Sigmoid colon (tissue), 7 donors: ENCODE data around the gene ZNF554. TPM values are rescaled to one million over a fixed set of nuclear protein-coding genes. Genes with fewer than 3 reads are reported as not detected.

Experiments
- DNase-seq: peaks from one replicate; pipeline ENCODE4 v3.0.0-alpha.2; 2019
- H3K27ac ChIP-seq, 4 donors: fragments of 200-600 bp; sonication (generic); one replicate each; pipeline ENCODE4 v1.5.1; 2016 to 2019; ENCODE audit warnings: mild to moderate bottlenecking in 1 of 4
- H3K27me3 ChIP-seq, 3 donors: fragments of 200-600 bp; sonication (generic); one replicate each; pipeline ENCODE4 v1.5.1; 2019; ENCODE audit warnings: mild to moderate bottlenecking in 1 of 3
- H3K36me3 ChIP-seq, 4 donors: fragments of 200-600 bp; sonication (generic); one replicate each; pipeline ENCODE4 v1.5.1; 2016 to 2019
- H3K4me1 ChIP-seq, 4 donors: fragments of 200-600 bp; sonication (generic); one replicate each; pipeline ENCODE4 v1.5.1; 2017 to 2019
- H3K4me3 ChIP-seq, 4 donors: fragments of 200-600 bp; sonication (generic); one replicate each; pipeline ENCODE4 v1.5.1; 2017 to 2019; ENCODE audit warnings: mild to moderate bottlenecking in 2 of 4, moderate library complexity in 1 of 4
- H3K9me3 ChIP-seq, 4 donors: fragments of 200-600 bp in 3 of 4; sonication (generic) in 3 of 4; one replicate each; pipeline versions ENCODE4 v1.5.1 to v1.6.1; 2013 to 2019
- EP300 ChIP-seq, 4 donors: sonication (generic); formaldehyde crosslinking; IDR thresholded peaks; one replicate each; pipeline ENCODE4 v1.6.1; 2017; ENCODE audit warnings: antibody characterized with exemption in 4 of 4
- POLR2A ChIP-seq, 2 donors: fragments of 450-650 bp; IDR thresholded peaks; one replicate each; pipeline ENCODE4 v1.6.1; 2016; ENCODE audit warnings: antibody characterized with exemption in 2 of 2, mild to moderate bottlenecking in 2 of 2, moderate library complexity in 2 of 2
- POLR2AphosphoS5 ChIP-seq, 4 donors: sonication (generic); formaldehyde crosslinking; IDR thresholded peaks; one replicate each; pipeline ENCODE4 v1.6.1; 2017; ENCODE audit warnings: antibody characterized with exemption in 4 of 4
- WGBS, 2 donors: extraction: QIAGEN DNeasy Blood & Tissue Kit; methylation state at CpG; one replicate each; pipeline ENCODE4 v1.1.7; 2013; 5-methylcytosine and 5-hydroxymethylcytosine counted together
- intact Hi-C: fragments of 100-400 bp; cut with DNase I; formaldehyde crosslinking; loops from one replicate; pipeline ENCODE4 v1.15.1; 2023
- polyA plus RNA-seq, 3 donors: library from polyadenylated mRNA; stranded (reverse); fragments of 200-250 nt; gene quantifications; one replicate each; pipeline ENCODE4 v1.2.3, GENCODE V29; 2013
- total RNA-seq, 4 donors: library from RNA; depleted of rRNA; stranded (reverse); fragments of >200 nt; gene quantifications; one replicate each; pipeline ENCODE4 v1.1.0, GENCODE V29; 2016
- TF ChIP-seq, protein P1 (sequence below), 4 experiments: fragments of 450-650 bp in 3 of 4; fragments of 200-600 bp in 1 of 4; IDR thresholded peaks; one replicate each; pipeline ENCODE4 v1.5.1; 2016 to 2019; ENCODE audit warnings: antibody characterized with exemption in 4 of 4, mild to moderate bottlenecking in 3 of 4, moderate library complexity in 2 of 4
- donor health status: healthy with polysubstance abuse.
- donor health status: Bipolar disorder and iron deficiency.
- donor health status: healthy.

Gene ZNF554
- total and polyA plus RNA-seq, 7 donors, result 1.2 to 8.1 (median 3.3) TPM

DNA sequence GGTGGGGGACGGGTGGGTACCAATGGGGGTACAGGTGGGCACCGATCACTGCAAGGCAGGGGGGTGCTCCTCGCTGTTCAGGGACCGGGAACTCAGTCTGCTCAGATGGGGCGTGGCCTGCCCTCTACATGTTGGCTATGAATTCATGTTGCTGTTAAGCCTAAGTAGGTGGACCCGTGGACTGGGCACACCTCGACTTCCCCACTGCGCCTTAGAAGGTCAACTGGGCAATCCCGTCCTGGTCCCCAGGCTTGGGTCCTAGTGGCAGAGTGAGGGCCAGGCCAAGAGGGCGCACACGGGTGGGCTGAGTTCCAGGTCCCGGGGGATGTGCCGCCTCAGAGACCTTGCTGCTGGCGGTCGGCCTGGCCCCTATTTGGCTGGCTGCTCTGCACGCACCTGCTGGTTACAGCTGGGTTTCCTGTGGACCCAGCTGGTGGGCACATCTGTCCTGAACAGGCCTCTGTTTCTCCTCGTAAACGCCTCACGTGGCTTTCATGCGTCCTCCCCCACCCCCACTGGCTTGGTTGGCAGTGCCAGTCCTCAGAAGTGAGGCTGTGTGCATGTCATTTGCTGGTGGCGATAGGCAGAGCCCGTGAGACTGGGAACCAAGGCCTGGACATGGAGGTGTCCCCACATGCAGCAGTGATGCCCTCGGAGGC, 13.5 kb upstream of the ZNF554 start:
- H3K36me3 ChIP-seq, result peaks cover 0 to 79% (median 30%) of the 10 kb centered on the region in 4 donors
- 94 to 95% methylated on average over 23 of the region's 23 CpGs for WGBS, 2 donors
- intact Hi-C loops, result no loop called here

DNA sequence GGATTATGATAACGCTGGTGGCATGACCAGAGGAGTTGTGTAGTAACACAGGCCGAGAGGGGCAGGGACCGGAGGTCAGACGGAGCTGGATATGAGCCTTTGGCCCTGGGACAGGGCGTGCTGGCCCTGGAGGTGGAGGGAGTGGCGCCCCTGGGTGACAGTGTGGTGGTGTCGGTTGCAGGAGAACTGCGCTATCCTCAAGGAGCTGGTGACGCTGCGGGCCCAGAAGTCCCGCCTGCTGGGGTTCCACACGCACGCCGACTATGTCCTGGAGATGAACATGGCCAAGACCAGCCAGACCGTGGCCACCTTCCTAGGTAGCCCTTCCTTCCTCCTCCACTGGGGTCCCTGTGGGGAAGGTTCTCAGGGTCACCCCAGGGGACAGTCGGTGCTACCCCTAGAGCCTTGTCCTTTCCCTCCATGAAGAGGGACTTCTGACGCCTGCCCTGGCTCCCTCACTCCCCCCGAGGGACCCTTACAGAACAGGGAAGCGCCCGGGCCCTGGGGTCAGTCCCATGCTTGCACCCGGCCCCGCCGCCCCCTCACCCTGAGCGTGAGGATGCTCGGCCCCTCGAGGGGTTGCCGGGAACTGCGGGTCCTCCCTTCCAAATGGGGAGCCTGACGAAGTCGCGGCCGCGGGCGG, 12.8 kb upstream of the ZNF554 start:
- Histone ChIP-seq H3K27ac (no peak overlapping the region), H3K27me3 (no peaks in the 10 kb centered on the region), H3K4me1 (no peaks in the 10 kb centered on the region), H3K36me3 (peaks cover 0 to 79% (median 30%) of the 10 kb centered on the region in 4 donors), H3K4me3 (no peak overlapping the region), H3K9me3 (no peaks in the 10 kb centered on the region)
- 96% methylated on average over 34 of the region's 34 CpGs for WGBS, 2 donors
- no peak for DNase-seq
- intact Hi-C loops, result no loop called here
- TF ChIP-seq EP300 (IDR thresholded peaks at IDR 0.05) (no peak), POLR2A (IDR thresholded peaks at IDR 0.05) (no peak), POLR2AphosphoS5 (IDR thresholded peaks at IDR 0.05) (no peak)
- TF ChIP-seq, protein P1, sequence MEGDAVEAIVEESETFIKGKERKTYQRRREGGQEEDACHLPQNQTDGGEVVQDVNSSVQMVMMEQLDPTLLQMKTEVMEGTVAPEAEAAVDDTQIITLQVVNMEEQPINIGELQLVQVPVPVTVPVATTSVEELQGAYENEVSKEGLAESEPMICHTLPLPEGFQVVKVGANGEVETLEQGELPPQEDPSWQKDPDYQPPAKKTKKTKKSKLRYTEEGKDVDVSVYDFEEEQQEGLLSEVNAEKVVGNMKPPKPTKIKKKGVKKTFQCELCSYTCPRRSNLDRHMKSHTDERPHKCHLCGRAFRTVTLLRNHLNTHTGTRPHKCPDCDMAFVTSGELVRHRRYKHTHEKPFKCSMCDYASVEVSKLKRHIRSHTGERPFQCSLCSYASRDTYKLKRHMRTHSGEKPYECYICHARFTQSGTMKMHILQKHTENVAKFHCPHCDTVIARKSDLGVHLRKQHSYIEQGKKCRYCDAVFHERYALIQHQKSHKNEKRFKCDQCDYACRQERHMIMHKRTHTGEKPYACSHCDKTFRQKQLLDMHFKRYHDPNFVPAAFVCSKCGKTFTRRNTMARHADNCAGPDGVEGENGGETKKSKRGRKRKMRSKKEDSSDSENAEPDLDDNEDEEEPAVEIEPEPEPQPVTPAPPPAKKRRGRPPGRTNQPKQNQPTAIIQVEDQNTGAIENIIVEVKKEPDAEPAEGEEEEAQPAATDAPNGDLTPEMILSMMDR (IDR thresholded peaks at IDR 0.05), result no peak

More for the DNA sequence above, 13.5 kb upstream of the ZNF554 start:
- H3K27ac ChIP-seq, result no peak overlapping the region
- H3K4me3 ChIP-seq, result no peak overlapping the region
- no peaks in the 10 kb centered on the region for H3K4me1 ChIP-seq
- TF ChIP-seq POLR2A (IDR thresholded peaks at IDR 0.05) (no peak), EP300 (IDR thresholded peaks at IDR 0.05) (no peak), POLR2AphosphoS5 (IDR thresholded peaks at IDR 0.05) (no peak)
- TF ChIP-seq, protein P1 (IDR thresholded peaks at IDR 0.05), result no peak
- no peak for DNase-seq
- H3K9me3 ChIP-seq, result no peaks in the 10 kb centered on the region
- H3K27me3 ChIP-seq, result no peaks in the 10 kb centered on the region

DNA sequence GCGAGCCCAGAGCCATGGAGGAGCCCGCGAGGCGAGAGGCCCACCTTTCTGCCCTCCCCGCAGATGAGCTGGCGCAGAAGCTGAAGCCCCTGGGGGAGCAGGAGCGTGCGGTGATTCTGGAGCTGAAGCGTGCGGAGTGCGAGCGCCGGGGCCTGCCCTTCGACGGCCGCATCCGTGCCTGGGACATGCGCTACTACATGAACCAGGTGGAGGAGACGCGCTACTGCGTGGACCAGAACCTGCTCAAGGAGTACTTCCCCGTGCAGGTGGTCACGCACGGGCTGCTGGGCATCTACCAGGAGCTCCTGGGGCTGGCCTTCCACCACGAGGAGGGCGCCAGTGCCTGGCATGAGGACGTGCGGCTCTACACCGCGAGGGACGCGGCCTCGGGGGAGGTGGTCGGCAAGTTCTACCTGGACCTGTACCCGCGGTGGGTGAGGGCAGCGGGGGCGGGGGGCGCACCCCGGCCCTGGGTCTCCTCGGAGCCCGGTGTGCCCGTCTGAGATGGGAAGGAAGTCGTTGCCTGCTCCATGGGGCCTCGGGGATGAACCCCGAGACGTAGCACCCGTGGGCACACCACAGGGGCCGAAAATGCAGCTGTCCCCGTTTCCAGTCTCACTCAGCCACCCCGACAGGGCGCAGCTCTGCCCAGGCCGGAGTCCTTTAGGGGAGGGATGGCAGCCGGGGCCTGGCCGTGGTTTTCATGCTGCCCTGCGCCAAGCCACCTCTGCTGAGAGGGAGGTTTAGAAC, 12.1 kb upstream of the ZNF554 start:
- peaks cover 0 to 85% (median 30%) of the 10 kb centered on the region in 4 donors for H3K36me3 ChIP-seq
- intact Hi-C loops, result no loop called here
- H3K9me3 ChIP-seq, result no peaks in the 10 kb centered on the region
- H3K27ac ChIP-seq, result no peak overlapping the region
- H3K4me3 ChIP-seq, result no peak overlapping the region
- TF ChIP-seq, protein P1 (IDR thresholded peaks at IDR 0.05), result no peak
- TF ChIP-seq POLR2AphosphoS5 (IDR thresholded peaks at IDR 0.05), result no peak
- WGBS, 2 donors, result 97% methylated on average over 56 of the region's 56 CpGs
- DNase-seq, result no peak
- no peaks in the 10 kb centered on the region for H3K27me3 ChIP-seq
- H3K4me1 ChIP-seq, result no peaks in the 10 kb centered on the region

DNA sequence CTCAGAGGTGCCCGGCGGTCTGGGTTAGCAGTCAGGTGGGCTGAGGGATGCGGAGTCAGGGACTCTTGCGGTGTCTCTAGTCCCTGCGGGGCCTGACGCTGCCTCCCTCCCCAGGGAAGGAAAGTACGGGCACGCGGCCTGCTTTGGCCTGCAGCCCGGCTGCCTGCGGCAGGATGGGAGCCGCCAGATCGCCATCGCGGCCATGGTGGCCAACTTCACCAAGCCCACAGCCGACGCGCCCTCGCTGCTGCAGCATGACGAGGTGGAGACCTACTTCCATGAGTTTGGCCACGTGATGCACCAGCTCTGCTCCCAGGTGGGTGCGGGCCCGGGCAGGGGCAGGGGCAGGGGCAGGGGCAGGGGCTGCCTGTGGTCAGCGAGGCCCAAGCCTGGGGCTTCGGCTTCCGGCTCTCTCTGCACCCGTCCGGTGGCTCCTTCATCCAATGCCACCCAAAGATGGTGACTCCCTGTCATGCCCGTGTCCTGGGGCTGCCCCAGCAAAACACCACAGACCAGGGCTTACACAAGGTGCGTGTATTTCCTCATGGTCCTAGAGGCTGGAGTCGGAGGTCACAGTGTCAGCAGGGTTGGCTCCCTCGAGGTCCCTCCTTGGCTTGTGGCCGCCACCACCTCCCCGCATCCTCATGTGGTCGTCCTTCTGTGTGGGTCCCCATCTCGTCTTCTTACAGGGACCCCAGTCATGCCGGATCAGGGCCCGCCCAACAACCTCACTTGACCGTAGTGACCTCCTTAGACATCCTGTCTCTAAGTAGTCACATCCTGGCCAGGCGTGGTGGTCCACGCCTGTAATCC, 11.3 kb upstream of the ZNF554 start:
- no peak for TF ChIP-seq POLR2A (IDR thresholded peaks at IDR 0.05)
- TF ChIP-seq EP300 (IDR thresholded peaks at IDR 0.05), result no peak
- TF ChIP-seq, protein P1 (IDR thresholded peaks at IDR 0.05), result no peak
- no peak for TF ChIP-seq POLR2AphosphoS5 (IDR thresholded peaks at IDR 0.05)
- no peak overlapping the region for H3K27ac ChIP-seq
- no peak overlapping the region for H3K4me3 ChIP-seq
- no peak for DNase-seq
- H3K9me3 ChIP-seq, result no peaks in the 10 kb centered on the region
- H3K4me1 ChIP-seq, result no peaks in the 10 kb centered on the region
- no peaks in the 10 kb centered on the region for H3K27me3 ChIP-seq
- 96 to 97% methylated on average over 41 of the region's 41 CpGs for WGBS, 2 donors
- intact Hi-C loops, result no loop called here
- H3K36me3 ChIP-seq, result peaks cover 0 to 84% (median 33%) of the 10 kb centered on the region in 4 donors
